HS-27A (cell line): ENCODE measurements around the gene RFX5.
A peak's percentile ranks its signal among the peaks of the same experiment; 100 is the strongest.
"Not testable (repeated sequence)": the region's sequence is repeated elsewhere in the genome, so short reads cannot be mapped to it uniquely, and the experiment has no call there.

Source experiments
- DNase-seq: peaks from one replicate; pipeline ENCODE4 v3.0.0-alpha.2; 2012; ENCODE audit warnings: low read depth, missing footprints

Gene RFX5

GRCh38 chr1:151362308-151363155 lies 15.5 kb upstream of the RFX5 start:
- DNase-seq, result no peak

GRCh38 chr1:151361883-151362282 lies 14.8 kb upstream of the RFX5 start:
- no peak for DNase-seq

GRCh38 chr1:151356696-151357095 lies 9.6 kb upstream of the RFX5 start:
- DNase-seq, result no peak

- DNase-seq, result no peak
Observed at GRCh38 chr1:151352021-151352718, 5.1 kb upstream of the RFX5 start.

DNA sequence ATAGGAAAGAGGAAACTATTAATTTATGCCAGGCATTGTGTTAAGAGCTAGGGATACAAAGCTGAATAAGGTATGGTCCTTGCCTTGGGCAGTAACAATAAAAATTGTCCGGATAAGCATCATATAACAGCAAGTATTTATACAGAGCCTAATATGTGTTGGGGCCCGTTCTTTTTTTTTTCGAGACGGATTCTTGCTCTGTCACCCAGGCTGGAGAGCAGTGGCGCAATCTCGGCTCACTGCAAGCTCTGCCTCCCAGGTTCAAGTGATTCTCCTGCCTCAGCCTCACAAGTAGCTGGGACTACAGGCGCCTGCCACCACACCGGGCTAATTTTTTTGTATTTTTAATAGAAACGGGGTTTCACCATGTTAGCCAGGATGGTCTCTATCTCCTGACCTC lies 3.3 kb upstream of the RFX5 start:
- DNase-seq, result not testable (repeated sequence)

- DNase-seq, result no peak
Observed at GRCh38 chr1:151347523-151348246, 633 bp upstream of the RFX5 start.

- DNase-seq, result no peak
Observed at GRCh38 chr1:151346082-151346768, 827 bp downstream of the RFX5 start.

GRCh38 chr1:151344291-151344690 lies 2.8 kb downstream of the RFX5 start:
- DNase-seq, result no peak

DNA sequence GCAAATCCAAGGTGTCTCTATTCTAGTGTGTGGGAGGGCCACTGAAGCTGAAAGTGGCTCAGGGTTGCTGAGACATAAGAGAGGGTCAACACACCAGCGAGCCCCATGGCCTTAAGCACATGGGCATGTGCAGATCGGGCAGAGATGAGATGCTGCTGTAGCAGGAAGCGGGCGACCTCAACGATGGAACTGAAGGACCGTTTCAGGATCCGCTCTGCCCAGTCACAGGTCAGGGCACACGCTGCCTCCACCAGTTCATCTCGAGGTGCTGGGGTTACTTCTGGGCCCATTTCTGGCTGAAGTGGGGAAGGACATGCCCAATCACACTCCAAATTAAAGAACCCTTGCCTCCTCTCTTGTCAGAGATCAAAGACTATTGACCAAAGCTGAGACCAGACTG lies 3.5 kb downstream of the RFX5 start:
- no peak for DNase-seq

DNA sequence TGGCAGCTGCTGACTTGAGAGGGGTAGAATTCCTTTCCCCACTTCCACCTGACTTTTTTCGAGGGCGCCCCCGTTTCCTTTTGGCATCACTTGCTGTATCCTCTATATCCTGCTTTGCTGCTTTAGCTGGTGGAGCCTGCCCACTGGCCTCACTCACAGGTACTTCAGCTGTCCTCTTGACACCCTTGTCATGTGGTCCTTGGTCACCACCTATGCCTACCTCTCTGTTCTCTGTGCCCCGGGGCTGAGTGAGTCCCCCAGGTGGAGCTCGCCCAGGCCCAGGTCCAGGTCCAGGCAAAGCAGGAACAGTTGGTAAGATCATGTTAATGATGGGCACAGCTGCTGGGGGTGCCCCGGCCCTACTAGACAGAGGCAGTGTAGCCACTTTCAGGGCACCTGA lies 4.5 kb downstream of the RFX5 start:
- no peak for DNase-seq

DNA sequence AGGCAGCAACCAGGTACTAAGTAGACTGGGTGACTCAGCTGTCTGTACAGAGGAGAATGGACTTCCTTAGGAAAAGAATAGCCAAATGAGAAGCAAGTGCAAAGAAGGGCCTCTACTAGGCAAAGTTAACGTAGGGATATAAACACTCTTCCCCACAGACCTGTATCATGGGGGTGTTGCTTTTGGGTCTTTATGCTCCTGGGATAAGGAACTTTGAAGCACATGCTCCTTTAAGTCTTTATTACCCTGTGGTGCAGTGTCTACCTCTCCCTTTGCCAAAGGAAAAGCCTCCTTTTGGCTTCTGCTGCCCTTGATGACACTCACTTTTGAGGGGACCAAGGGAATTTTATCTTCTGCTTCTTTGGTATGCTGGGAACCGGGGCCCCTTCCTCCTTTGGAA lies 5.0 kb downstream of the RFX5 start:
- no peak for DNase-seq

GRCh38 chr1:151340870-151341754 lies 5.9 kb downstream of the RFX5 start:
- DNase-seq, result peak; percentile 51

DNA sequence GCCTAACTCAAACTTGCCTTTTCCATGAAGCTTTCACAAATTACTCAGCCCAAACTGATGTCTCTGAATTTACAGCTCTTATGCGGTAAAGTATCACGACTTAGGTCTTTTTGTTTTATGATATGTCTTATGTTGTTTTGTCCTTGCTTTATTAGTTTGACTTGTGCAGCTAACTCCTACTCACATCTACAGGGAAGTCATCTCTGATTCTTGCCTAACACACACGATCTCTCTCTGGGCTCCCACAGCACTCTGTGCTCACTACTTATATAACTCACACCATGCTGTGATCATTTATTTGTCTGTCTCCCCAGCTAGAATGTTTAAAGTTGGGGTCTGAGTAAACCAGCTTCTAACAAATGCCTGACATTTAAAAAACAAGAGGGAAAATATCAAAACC lies 10.5 kb downstream of the RFX5 start:
- DNase-seq, result no peak

GRCh38 chr1:151334822-151335221 lies 12.2 kb downstream of the RFX5 start:
- no peak for DNase-seq

DNA sequence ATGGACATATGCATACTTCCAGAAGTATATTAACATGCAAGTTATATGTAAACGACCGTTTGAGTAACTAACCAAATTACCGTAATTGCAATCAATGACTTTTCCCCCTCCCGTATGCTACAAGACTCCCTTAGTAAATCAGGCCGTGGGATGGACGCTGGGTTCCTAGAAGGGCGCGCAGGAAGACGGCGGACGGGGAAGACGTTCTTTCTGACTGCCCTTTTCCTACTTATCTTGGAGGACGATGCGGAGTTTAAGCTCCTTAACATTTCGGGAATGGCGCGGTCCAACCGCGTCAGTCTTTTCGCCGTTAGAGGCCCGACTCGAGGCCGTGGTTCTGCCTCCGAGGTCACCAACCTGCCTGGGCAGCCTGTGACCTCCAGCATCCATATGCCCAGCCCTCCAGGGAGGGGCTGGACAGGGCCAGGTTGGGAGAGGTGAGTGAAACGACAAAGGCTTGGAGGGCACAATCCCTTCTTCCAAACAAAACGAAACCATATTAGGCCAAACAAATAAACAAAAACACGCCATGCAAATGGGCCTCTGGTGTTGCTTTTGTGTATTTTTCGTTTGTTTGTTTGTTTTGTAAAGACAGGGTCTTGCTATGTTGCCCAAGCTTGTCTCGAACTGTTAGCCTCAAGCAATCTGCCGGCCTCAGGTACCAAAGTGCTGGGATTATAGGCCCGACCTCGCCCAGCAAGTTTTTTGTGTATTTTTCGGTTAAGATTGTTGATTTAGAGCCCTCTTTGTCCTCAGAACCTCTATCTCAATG lies 19.0 kb downstream of the RFX5 start:
- peak; percentile 31 for DNase-seq

- DNase-seq, result peak; percentile 95
Observed at GRCh38 chr1:151327223-151327902, 19.7 kb downstream of the RFX5 start, which contains the start of gene PI4KB. Gene PI4KB, minus strand, starts transcription at chr1:151327416. Its CDS starts 10,935 bp downstream, at chr1:151316481.

DNA sequence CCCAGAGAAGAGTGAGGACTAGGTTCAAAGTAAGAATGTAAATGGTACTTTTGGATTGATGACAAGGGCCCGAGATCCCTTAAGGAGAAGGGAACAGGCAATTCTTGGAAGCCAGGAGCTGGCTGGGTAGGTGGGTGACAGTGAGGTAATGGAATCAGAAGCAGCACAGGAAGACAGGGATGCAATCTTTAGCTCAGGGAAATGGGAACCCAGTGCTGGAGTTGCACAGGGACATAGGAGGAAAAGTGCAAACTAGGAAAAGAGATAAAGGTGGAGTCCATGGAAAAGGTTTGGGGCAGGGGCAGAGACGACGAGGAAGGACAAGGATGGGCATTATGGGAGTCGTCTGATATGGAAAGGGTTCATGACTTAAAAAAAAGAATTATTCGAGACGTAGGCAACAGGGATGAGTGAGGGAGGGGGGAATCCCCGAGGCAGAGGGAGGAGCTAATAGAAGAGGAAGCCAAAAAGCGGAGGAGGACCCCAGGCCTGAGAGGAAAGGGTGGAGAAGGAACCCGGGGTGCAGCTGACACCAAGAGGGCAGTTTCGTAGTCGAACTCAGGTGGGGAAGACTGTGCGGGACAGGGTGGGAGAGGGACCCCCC lies 20.3 kb downstream of the RFX5 start:
- no peak for DNase-seq

- no peak for DNase-seq
Observed at GRCh38 chr1:151325646-151326429, 21.2 kb downstream of the RFX5 start.
